HG03520 (cell line): ENCODE measurements around the gene ATP6V1D.
"Not testable (repeated sequence)": the region's sequence is repeated elsewhere in the genome, so short reads cannot be mapped to it uniquely, and the experiment has no call there.

Experiments used
- ATAC-seq: cut with Tn5 transposase; IDR thresholded peaks from one replicate; pipeline ENCODE4 v1.9.1; 2021; ENCODE audit warnings: mild to moderate bottlenecking, moderate library complexity; ENCODE audit not compliant: unreplicated experiment

The ATP6V1D gene

DNA sequence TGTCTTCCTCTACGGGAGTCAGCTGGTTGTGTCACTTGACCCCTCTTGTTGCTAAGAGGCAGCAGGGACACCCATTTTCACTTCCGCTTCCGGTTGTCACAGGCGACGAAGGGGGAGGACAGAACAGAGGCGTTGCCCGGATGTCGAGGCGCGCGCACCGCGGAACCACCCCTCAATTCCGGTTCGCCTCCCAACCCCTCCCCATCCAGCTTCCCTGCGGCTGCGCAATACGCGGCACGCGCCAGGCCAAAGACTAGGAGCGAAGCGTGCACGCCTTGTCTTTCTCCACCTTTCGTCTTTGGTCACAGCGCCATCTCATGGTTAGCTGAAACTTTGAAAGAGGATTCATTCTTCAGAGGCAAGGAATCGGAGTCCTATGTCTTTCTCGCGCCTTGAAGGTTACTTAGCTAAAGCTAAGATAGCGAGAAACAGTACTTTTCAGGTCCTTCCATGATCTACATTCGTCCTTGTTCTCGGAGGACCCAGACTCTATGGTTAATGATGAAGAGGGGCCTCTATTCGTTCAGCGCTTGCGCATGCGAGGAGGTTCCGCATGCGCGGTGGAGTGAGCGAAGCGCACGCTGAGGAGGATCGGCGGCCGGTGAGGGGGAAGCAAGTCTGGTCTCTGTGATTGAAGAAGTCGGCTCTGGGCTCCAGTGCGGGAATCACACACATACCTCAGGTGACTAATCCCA, at the start of gene ATP6V1D, which contains the start of gene EIF2S1:
TSS of gene ATP6V1D (minus strand) at position 30 of the 695 bp plus-strand sequence. CDS start 106 bp downstream, outside the sequence.
TSS of gene EIF2S1 (plus strand) at position 554 of the 695 bp plus-strand sequence. CDS start 4,440 bp downstream, outside the sequence.
- peak; percentile 89 for ATAC-seq

- not testable (repeated sequence) for ATAC-seq
Observed at GRCh38 chr14:67408122-67408801, 48.7 kb upstream of the ATP6V1D start.

DNA sequence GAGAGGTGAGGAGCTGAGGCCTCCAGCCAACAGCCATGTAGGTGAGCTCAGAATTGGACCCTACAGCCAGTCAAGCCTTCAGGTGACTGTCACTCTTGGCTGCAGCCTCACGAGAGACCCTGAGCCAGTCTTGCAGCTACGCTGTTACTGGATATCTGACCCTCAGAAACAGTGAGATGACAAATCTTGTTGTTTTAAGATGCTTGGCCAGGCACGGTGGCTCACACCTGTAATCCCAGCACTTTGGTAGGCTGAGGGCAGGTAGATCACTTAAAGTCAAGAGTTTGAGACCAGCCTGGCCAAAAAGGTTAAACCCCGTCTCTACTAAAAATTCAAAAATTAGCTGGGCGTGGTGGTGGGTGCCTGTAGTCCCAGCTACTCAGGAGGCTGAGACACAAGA, 46.2 kb upstream of the ATP6V1D start:
- ATAC-seq, result no peak

- no peak for ATAC-seq
Observed at GRCh38 chr14:67400434-67400833, 40.8 kb upstream of the ATP6V1D start.

DNA sequence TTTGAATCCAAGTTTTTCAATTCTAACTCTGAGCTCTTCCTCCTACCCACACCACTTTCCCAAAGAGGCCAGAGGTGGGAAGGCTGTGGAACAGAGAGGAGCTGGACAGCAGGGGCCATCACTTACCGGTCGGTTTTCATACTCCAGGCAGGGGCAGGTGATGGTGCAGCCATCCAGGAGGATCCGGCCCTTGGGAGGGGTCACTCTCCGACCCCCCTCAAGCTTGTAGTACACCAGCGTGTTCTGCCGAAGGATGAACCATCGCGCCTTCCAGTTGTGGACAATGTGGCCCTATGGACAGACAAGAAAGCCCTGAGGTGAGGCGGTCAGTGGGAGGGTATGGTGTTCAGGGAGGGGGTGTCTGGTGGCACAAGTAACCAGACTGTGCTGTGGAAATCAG, 37.9 kb upstream of the ATP6V1D start:
- ATAC-seq, result no peak

DNA sequence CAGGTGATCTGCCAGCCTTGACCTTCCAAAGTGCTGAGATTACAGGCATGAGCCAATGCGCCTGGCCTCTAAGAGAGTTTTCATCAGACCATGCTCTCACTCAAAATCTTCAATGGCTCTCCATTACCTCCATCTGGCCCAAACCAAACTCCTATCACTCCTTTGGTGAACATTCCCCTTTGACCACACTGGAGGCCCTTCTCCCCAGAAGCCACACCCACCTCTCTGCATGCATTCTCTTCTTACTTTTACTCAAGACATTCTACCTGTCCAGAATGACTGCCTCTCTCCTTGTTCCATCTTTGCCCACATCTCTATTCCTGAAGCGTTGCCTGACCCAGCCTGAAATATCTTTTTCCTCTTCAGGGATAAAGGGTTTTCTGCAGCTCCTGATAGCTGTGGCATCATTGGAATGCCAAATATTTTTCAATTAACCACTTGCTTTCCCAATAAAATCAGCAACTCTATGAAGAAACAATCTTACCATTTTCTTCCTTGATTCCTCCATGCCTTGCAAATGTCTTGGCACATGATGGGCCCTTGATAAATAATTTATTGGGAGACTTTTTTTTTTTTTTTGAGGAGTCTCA, 36.9 kb upstream of the ATP6V1D start:
- ATAC-seq, result no peak

GRCh38 chr14:67395876-67396189, 36.2 kb upstream of the ATP6V1D start:
- no peak for ATAC-seq

DNA sequence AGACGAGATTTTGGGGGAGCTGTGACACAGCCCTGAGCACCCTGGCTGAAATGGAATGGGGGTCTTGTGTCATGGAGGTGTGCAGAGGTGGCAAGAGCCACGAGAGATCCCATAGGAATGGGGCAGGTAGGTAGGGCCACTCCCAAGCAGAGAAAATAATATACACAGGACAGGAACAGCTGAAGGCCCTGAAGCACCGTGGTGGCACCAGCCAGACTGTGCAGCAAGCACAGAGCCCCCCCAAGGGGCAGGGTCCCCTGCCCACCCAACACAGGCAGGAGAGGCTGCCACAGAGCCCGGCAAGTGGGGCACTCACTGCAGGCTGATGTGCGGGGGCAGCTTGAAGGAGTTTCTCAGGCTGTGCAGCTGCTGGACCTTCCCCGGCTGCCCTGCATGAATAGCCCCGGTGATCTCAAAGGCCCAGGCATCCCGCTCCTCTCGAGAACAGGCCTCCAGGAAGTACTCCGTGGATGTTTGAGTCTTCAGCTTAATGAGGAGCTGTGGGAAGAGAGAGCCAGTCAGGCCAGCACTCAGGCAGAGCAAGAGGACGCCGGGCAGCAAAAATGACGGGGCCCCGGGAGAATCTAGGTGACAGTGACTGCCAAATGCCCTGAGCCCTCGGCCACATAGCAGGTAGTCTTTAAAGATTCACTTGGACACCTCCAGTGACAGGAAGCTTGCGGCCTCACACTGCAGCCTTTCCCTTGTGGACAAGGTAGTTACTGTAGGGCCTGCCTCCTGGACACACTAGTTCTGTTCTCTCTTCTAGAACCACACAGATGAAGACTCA, 35.7 kb upstream of the ATP6V1D start:
- ATAC-seq, result no peak

- ATAC-seq, result no peak
Observed at GRCh38 chr14:67393689-67394088, 34.1 kb upstream of the ATP6V1D start.

GRCh38 chr14:67392800-67393199, 33.2 kb upstream of the ATP6V1D start:
- ATAC-seq, result no peak

DNA sequence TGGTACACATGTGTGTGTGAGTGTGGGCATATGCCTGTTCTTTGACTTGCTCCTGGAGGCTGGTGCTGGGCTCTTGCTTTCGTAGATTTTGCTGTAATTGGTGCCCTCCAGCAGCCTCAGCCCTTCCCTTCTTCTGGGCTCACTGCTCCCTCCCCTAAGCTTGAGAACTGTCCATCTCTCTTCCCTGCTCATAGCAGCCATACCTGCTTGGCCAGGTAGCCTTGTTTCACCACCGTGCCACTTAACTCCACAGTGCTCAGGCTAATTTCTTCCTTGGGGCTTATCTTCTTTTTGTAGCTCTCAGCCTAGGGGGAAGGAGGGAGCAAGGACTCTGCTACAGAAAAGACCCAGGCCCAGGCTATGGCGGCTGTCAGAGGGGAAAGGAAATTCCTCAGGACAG, 32.5 kb upstream of the ATP6V1D start:
- ATAC-seq, result no peak

GRCh38 chr14:67391268-67391667, 31.7 kb upstream of the ATP6V1D start:
- no peak for ATAC-seq

DNA sequence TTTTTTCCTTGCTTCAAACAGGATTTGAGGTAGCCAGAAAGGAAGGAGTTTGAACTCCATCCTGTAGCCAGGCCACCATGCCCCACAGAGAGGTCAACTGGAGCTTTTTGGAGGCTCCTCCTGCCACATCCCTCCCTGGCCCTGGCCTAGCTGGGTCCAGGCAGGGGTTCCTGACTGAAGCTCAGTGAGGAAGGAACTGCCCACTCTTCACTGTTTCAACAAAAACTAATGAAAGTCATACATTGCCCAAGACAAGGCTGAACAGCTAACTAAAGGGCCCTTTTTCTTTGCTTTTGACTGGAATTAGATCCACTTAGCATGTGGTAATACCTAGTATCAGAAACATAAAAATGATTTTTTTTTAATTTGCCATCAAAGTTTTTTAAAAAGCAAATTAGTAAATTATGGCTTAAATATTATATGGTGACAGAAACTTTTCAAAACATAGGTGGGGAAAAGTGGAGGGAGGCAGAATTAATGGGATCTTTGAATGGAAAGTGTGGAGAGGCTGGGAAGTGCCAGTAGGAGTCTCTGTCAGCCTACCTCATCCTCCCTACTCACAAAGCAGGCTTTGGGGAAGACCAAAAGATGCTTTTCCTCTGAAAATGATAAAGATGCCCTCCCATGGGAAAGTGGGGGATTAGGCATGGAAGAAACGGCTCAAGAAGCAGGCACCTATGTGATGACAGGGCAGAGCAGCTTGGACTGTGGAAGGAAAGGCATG, 30.4 kb upstream of the ATP6V1D start:
- ATAC-seq, result no peak

DNA sequence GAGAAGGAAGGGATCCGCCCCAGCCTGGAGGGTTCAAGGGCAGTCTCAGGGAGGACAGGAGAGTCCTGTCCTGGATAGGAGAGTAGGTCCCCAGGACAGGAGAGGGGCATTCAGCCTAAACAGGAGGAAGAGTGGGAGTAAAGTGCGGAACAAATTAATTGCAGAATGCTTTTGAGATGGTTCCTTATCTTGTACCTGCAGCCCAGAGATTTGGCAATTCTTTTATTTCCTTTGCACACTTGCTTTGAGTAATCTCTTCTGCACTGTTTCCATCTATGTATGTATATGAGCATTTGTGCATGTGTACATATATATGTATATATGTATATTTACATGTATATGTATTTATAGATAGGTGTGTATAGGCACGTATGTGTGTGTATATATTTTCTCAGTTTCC, 29.7 kb upstream of the ATP6V1D start:
- no peak for ATAC-seq

- no peak for ATAC-seq
Observed at GRCh38 chr14:67387195-67387594, 27.6 kb upstream of the ATP6V1D start.

GRCh38 chr14:67385618-67386017, 26.0 kb upstream of the ATP6V1D start:
- ATAC-seq, result no peak

- ATAC-seq, result no peak
Observed at GRCh38 chr14:67385120-67385519, 25.5 kb upstream of the ATP6V1D start.

DNA sequence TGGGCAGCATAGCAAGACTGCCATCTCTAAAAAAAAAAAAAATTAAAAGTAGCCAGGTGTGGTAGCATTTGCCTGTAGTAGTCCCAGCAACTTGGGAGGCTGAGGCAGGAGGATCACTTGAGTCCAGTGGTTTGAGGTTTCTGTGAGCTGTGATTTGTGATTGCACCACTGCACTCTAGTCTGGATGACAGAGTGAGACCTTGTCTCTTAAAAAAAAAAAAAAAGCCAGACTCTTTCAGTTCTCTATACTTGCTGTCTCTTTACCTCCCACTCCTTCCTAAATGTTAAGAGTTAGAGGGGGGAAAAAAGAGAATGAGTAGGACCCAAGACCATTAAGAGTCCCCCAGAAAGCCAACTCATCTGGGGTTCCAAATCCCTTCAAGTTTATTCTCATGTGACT, 18.3 kb upstream of the ATP6V1D start:
- no peak for ATAC-seq

- no peak for ATAC-seq
Observed at GRCh38 chr14:67373347-67373746, 13.7 kb upstream of the ATP6V1D start.

DNA sequence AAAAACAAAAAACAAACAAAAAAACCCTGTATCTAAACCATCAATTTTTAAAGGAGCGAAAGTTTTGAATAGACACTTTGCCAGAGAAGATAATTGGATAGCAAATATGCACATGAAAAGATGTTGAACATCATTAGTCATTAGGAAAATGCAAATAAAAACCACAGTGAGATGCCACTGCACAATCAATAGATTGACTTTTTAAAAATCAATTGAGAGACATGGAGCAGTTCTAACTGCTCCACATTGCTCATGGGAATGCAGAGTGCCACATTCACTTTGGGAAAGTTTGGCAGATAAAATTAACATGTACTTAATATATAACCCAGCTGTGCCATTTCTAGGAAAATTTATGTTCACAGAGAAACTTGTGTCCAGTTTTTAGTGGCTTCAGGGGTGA, 13.2 kb upstream of the ATP6V1D start:
- ATAC-seq, result no peak
